ENCODE results near the gene LCN15.

GRCh38 chr9:136745389-136746154, 18.7 kb downstream of the LCN15 start:
- TF ChIP-seq EZH2phosphoT487 (IDR thresholded peaks at IDR 0.05; ENCODE audit: low read depth) (no peak), CTCF (IDR thresholded peaks at IDR 0.05; ENCODE audit: low read depth, low read length) (no peak)

Measured in OCI-LY3 (cell line).